HEK293T (cell line): Measurements from ENCODE around the gene CHST3.

Experiments
- CTCF ChIA-PET: fragments of 350-600 bp; formaldehyde crosslinking; extraction: SDS; loops from one replicate; lab custom pipeline; 2021; ENCODE audit warnings: antibody characterized with exemption, inconsistent platforms; lab: Yijun Ruan, JAX
- POLR2A ChIA-PET: fragments of 350-600 bp; formaldehyde crosslinking; extraction: SDS; loops from one replicate; lab custom pipeline; 2020; ENCODE audit warnings: antibody characterized with exemption, inconsistent platforms; lab: Yijun Ruan, JAX
- DNase-seq: peaks from one replicate; pipeline ENCODE4 v3.0.0; 2012; ENCODE audit warnings: mixed read lengths; ENCODE audit errors: extremely low spot score
- ARNT ChIP-seq: fragments of 450-650 bp; IDR thresholded peaks from 2 replicates; pipeline ENCODE4 v1.6.1; 2017; ENCODE audit warnings: mild to moderate bottlenecking
- BHLHE40 ChIP-seq: fragments of 450-650 bp; IDR thresholded peaks from 2 replicates; pipeline ENCODE4 v1.6.1; 2016; ENCODE audit warnings: mild to moderate bottlenecking, moderate library complexity, borderline replicate concordance
- CTBP1 ChIP-seq: fragments of 450-650 bp; IDR thresholded peaks from 2 replicates; pipeline ENCODE4 v1.6.1; 2016; ENCODE audit warnings: borderline replicate concordance
- ELF4 ChIP-seq: fragments of 450-650 bp; IDR thresholded peaks from 2 replicates; pipeline ENCODE4 v1.6.1; 2017; ENCODE audit warnings: antibody characterized with exemption
- FOXA1 ChIP-seq: fragments of 450-650 bp; IDR thresholded peaks from 2 replicates; pipeline ENCODE4 v1.6.1; 2016; ENCODE audit warnings: mild to moderate bottlenecking
- FOXK2 ChIP-seq: fragments of 450-650 bp; IDR thresholded peaks from 2 replicates; pipeline ENCODE4 v1.6.1; 2016; ENCODE audit warnings: mild to moderate bottlenecking
- FOXM1 ChIP-seq: fragments of 450-650 bp; IDR thresholded peaks from 2 replicates; pipeline ENCODE4 v1.6.1; 2017; ENCODE audit warnings: mild to moderate bottlenecking, borderline replicate concordance
- HDGF ChIP-seq: fragments of 450-650 bp; IDR thresholded peaks from 2 replicates; pipeline ENCODE4 v1.6.1; 2017; ENCODE audit warnings: antibody characterized with exemption, borderline replicate concordance
- L3MBTL2 ChIP-seq: fragments of 450-650 bp; conservative IDR thresholded peaks from 2 replicates; pipeline ENCODE4 v1.6.1; 2016; ENCODE audit warnings: mild to moderate bottlenecking
- LEF1 ChIP-seq: fragments of 450-650 bp; IDR thresholded peaks from 2 replicates; pipeline ENCODE4 v1.6.1; 2017; ENCODE audit warnings: mild to moderate bottlenecking, borderline replicate concordance
- NFRKB ChIP-seq: fragments of 450-650 bp; IDR thresholded peaks from 2 replicates; pipeline ENCODE4 v1.6.1; 2016; ENCODE audit warnings: mild to moderate bottlenecking, moderate library complexity
- SP1 ChIP-seq: fragments of 450-650 bp; IDR thresholded peaks from 2 replicates; pipeline ENCODE4 v1.6.1; 2017
- SUZ12 ChIP-seq: fragments of 450-650 bp; IDR thresholded peaks from 2 replicates; pipeline ENCODE4 v1.6.1; 2016; ENCODE audit warnings: mild to moderate bottlenecking
- TARDBP ChIP-seq: fragments of 450-650 bp; IDR thresholded peaks from 2 replicates; pipeline ENCODE4 v1.6.1; 2016
- ZNF384 ChIP-seq: fragments of 450-650 bp; IDR thresholded peaks from 2 replicates; pipeline ENCODE4 v1.6.1; 2016
- TF ChIP-seq, protein P1 (sequence below): fragments of 450-650 bp; IDR thresholded peaks from 2 replicates; pipeline ENCODE4 v1.6.1; 2016

The CHST3 gene

DNA sequence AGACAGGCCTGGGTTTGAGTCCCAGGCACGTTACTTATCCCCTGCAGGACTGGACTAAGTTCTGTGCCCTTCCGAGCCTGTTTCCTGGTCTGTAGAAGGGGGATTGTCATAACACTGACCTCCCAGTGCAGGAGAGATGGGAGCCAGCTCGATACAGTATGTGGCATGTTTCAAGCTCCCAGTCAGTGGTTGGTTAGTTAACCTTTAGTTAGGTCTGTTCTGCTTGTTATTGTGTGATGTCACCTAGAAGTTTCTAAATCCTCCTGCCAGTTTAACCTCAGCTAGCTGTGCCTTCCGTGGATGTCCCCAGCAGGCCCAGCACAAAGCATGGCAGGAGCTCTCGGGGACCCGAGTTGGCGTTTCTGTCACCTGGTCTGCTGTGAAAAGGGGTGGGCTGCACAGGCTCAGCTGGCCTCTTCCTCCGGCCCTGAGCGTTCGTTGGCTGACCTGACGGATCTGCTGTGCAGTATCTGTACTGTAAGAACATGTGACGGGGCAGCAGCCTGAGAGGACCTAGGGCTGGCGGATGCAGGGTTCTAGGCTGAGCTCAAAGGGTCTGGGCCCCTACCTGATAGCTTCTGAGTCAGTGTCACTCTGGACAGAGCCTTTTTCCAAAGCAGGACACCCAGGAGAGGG lies 71.2 kb downstream of the CHST3 start:
- no peak for TF ChIP-seq TARDBP
- no peak for TF ChIP-seq L3MBTL2
- DNase-seq, result no peak
- POLR2A ChIA-PET, result interaction anchor here (1.5 kb wide), 1 partner anchor 238 kb away, joined by 4 read pairs; no protein-coding TSS in a partner anchor
- CTCF ChIA-PET, result interaction anchor here (0.7 to 0.8 kb wide), 2 partner anchors 80 to 1905 kb away, joined by 3 read pairs; no protein-coding TSS in a partner anchor

DNA sequence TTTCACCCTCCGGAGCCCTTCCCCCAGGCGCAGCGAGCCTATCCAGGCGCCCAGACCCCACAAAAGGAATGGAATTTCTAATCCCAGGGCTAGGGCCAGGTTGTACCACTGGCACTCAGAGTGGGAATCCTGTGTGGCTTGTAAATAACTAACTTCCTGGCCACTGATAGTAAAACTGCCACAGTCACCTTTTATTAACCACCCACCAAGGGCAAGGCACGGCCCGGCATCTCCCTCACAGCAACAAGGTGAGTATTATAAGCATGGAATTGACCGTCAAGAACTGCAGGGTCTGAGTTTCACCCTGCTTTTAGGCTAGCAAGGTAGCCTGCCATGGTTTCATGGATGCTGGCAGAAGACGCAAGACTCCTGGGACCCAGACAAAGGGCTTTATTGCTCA lies 73.1 kb downstream of the CHST3 start:
- TF ChIP-seq ARNT (no peak), FOXM1 (no peak), LEF1 (no peak), FOXA1 (no peak), NFRKB (no peak), SUZ12 (no peak), ZNF384 (no peak), FOXK2 (no peak), ELF4 (no peak), BHLHE40 (no peak), CTBP1 (no peak)
- TF ChIP-seq, protein P1, sequence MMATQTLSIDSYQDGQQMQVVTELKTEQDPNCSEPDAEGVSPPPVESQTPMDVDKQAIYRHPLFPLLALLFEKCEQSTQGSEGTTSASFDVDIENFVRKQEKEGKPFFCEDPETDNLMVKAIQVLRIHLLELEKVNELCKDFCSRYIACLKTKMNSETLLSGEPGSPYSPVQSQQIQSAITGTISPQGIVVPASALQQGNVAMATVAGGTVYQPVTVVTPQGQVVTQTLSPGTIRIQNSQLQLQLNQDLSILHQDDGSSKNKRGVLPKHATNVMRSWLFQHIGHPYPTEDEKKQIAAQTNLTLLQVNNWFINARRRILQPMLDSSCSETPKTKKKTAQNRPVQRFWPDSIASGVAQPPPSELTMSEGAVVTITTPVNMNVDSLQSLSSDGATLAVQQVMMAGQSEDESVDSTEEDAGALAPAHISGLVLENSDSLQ, result no peak
- ChIA-PET POLR2A (interaction anchor here (1.6 kb wide), 1 partner anchor 236 kb away, joined by 6 read pairs; the partner anchor contains the start of gene DDIT4), CTCF (interaction anchor here (2.5 kb wide), 1 partner anchor 12 kb away, joined by 7 read pairs; no protein-coding TSS in a partner anchor)
- no peak for DNase-seq

GRCh38 chr10:72037811-72038210 lies 73.6 kb downstream of the CHST3 start:
- CTCF ChIA-PET, result interaction anchor here (2.5 kb wide), 1 partner anchor 11 kb away, joined by 7 read pairs; no protein-coding TSS in a partner anchor
- TF ChIP-seq L3MBTL2, result no peak
- no peak for TF ChIP-seq BHLHE40
- no peak for TF ChIP-seq HDGF
- TF ChIP-seq SP1, result no peak
- POLR2A ChIA-PET, result interaction anchor here (1.6 kb wide), 1 partner anchor 236 kb away, joined by 6 read pairs; the partner anchor contains the start of gene DDIT4
- no peak for DNase-seq

DNA sequence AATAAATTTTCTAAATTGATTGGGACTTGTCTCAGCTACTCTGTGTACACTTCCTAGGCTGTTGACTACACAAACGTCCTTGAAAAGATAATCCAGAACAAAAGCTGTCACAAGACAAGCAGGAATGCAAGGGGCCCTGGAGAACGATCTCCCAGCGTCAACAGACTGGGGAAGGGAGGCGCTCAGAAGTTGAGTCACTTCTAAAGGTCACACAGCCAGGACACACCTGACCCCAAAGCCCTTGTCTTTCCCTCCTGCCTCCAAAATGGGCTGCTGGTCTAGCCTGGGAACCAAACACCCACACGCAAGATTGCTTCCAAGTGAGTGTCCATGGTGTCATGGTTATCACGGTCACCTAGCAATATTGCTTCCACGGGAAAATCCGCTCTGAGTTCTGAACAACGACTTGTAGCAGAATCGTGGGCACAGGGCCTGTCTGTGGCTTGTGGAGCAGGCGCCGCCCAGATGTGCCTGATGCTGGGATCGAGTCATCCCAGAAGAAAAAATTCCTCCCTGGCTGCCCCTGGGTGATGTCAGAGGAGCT lies 74.3 kb downstream of the CHST3 start:
- no peak for TF ChIP-seq CTBP1
- TF ChIP-seq LEF1, result no peak
- no peak for TF ChIP-seq SUZ12
- no peak for TF ChIP-seq ZNF384
- TF ChIP-seq FOXM1, result no peak
- no peak for TF ChIP-seq BHLHE40
- no peak for TF ChIP-seq SP1
- no peak for TF ChIP-seq TARDBP
- POLR2A ChIA-PET, result interaction anchor here (1.6 kb wide), 1 partner anchor 235 kb away, joined by 6 read pairs; the partner anchor contains the start of gene DDIT4
- CTCF ChIA-PET, result interaction anchor here (0.6 to 2.5 kb wide), 2 partner anchors 10 to 81 kb away, joined by 4 to 7 read pairs; no protein-coding TSS in a partner anchor
- DNase-seq, result no peak

GRCh38 chr10:72039377-72039776 lies 75.2 kb downstream of the CHST3 start:
- no peak for DNase-seq
- no peak for TF ChIP-seq ARNT
- no peak for TF ChIP-seq HDGF
- TF ChIP-seq FOXK2, result no peak
- TF ChIP-seq, protein P1, result no peak
- ChIA-PET POLR2A (no interaction called here), CTCF (interaction anchor here (0.6 to 2.5 kb wide), 2 partner anchors 9 to 82 kb away, joined by 4 to 7 read pairs; no protein-coding TSS in a partner anchor)

DNA sequence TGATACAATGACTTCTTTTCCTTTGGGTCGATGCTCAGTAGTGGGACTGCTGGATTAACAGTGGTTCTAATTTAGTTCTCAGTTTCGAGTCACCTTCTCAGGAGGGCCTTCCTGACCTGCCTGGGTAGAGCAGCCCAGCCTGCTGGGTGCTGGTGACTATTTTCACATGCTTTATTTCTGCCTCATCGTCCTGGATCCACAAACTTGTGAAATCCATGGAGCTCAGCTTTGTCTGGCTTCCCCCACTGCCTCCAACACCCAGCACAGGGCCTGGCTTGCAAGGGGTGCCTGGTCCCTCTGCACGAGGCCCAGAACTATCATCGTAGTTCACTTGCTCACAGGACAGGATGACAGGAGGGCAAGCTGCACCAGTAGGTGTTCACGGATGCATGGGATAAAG lies 77.3 kb downstream of the CHST3 start:
- POLR2A ChIA-PET, result no interaction called here
- TF ChIP-seq LEF1, result no peak
- CTCF ChIA-PET, result no interaction called here
- DNase-seq, result no peak

DNA sequence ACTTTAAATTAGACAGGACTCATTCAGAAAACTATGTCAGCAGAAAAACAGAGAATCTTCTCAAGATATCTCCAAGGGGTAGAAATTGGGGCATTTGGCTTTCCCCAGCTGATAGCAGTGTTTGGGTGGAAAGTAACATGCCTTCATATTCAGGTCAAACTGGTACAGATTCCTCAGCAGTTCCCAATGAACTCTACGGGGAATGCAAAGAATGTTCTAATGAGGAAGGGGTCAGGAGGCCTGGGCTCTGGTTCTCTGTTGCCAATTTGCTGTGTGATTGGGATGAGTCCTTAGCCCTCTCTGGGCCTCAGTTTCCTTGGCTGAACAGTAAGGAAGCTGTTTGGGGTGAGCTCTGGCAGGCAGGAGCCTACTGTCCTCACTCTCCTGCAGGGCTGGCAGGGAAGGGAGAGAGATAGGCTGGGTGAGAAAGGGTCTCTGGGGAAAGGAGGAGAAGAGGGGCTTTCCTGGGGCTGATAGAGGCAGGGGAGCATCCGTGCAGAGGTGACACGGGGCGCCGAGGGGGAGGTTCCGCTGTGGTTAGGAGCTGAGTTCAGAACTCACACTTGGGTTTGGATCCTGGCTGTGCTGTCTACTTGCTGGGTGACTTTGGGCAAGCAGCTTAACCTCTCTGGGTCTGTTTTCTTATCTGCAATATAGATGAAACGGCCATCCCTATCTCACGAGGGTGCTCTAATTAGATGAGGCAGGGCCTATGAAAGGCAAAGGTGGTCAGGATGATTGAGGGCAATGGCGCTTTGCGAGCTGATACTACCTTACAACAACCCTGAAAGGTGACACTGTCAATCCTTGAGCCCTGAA lies 79.0 kb downstream of the CHST3 start:
- CTCF ChIA-PET, result interaction anchor here (0.6 to 2.6 kb wide), 3 partner anchors 127 to 147 kb away, joined by 3 to 9 read pairs (median 3); no protein-coding TSS in a partner anchor
- DNase-seq, result no peak
- TF ChIP-seq TARDBP (no peak), FOXA1 (no peak), ZNF384 (no peak), HDGF (no peak), SUZ12 (no peak), SP1 (no peak), FOXM1 (no peak), LEF1 (no peak), CTBP1 (no peak), L3MBTL2 (no peak), NFRKB (no peak), FOXK2 (no peak), ELF4 (no peak), ARNT (no peak), BHLHE40 (no peak)
- TF ChIP-seq, protein P1, result no peak
- POLR2A ChIA-PET, result interaction anchor here (1.0 kb wide), 1 partner anchor 173 kb away, joined by 4 read pairs; the partner anchor contains the start of genes ANAPC16 and ASCC1
